ENCODE data around the gene CACNA1F.

The CACNA1F gene
- long read RNA-seq = 0 reads

DNA sequence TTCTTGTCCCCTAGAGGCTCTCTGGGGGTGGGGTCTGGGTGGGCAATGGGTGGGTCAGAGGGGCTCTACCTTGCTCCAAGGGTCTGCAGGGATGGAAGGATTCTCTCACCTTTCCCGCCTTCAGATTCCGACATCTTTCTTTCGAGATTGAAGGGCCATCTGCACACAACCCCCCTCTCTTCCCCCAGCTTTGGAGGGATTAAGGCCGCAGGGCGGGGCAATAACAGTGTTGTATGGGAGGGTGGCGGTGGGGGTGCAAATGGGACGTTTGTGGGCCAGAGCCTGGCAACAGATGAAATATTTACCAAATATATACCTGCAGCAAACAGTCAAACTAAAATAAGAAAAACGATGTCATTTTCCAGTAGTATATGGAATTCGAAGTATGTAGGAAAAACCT, at the start of gene CACNA1F:
CACNA1F (minus strand) TSS at position 165 of the 400 bp plus-strand sequence; CDS start at position 134, 31 bp downstream.
- no peak for DNase-seq (ENCODE audit: low read depth in 1 of 2, low spot score in 1 of 2)

GRCh38 chrX:49282647-49283011, 49.5 kb upstream of the CACNA1F start:
- no peak overlapping the region for H3K4me3 ChIP-seq (replicated peaks; ENCODE audit: insufficient read depth, low read length)
- no peaks in the 10 kb centered on the region for H3K27me3 ChIP-seq (ENCODE audit: insufficient read depth, poor library complexity, severe bottlenecking)
- DNase-seq (ENCODE audit: low read depth in 1 of 2, low spot score in 1 of 2) = no peak
- no peak overlapping the region for H3K27ac ChIP-seq (replicated peaks)
- TF ChIP-seq SPI1 (IDR thresholded peaks at IDR 0.05; ENCODE audit: borderline replicate concordance, low read depth) (no peak), GABPA (IDR thresholded peaks at IDR 0.05; ENCODE audit: low read depth) (no peak), POLR2AphosphoS5 (IDR thresholded peaks at IDR 0.05; ENCODE audit: low read depth) (no peak)
- TF ChIP-seq, protein P1, sequence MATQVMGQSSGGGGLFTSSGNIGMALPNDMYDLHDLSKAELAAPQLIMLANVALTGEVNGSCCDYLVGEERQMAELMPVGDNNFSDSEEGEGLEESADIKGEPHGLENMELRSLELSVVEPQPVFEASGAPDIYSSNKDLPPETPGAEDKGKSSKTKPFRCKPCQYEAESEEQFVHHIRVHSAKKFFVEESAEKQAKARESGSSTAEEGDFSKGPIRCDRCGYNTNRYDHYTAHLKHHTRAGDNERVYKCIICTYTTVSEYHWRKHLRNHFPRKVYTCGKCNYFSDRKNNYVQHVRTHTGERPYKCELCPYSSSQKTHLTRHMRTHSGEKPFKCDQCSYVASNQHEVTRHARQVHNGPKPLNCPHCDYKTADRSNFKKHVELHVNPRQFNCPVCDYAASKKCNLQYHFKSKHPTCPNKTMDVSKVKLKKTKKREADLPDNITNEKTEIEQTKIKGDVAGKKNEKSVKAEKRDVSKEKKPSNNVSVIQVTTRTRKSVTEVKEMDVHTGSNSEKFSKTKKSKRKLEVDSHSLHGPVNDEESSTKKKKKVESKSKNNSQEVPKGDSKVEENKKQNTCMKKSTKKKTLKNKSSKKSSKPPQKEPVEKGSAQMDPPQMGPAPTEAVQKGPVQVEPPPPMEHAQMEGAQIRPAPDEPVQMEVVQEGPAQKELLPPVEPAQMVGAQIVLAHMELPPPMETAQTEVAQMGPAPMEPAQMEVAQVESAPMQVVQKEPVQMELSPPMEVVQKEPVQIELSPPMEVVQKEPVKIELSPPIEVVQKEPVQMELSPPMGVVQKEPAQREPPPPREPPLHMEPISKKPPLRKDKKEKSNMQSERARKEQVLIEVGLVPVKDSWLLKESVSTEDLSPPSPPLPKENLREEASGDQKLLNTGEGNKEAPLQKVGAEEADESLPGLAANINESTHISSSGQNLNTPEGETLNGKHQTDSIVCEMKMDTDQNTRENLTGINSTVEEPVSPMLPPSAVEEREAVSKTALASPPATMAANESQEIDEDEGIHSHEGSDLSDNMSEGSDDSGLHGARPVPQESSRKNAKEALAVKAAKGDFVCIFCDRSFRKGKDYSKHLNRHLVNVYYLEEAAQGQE (IDR thresholded peaks at IDR 0.05; ENCODE audit: insufficient replicate concordance, low read depth) = no peak
- TF ChIP-seq, protein P2, sequence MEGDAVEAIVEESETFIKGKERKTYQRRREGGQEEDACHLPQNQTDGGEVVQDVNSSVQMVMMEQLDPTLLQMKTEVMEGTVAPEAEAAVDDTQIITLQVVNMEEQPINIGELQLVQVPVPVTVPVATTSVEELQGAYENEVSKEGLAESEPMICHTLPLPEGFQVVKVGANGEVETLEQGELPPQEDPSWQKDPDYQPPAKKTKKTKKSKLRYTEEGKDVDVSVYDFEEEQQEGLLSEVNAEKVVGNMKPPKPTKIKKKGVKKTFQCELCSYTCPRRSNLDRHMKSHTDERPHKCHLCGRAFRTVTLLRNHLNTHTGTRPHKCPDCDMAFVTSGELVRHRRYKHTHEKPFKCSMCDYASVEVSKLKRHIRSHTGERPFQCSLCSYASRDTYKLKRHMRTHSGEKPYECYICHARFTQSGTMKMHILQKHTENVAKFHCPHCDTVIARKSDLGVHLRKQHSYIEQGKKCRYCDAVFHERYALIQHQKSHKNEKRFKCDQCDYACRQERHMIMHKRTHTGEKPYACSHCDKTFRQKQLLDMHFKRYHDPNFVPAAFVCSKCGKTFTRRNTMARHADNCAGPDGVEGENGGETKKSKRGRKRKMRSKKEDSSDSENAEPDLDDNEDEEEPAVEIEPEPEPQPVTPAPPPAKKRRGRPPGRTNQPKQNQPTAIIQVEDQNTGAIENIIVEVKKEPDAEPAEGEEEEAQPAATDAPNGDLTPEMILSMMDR (IDR thresholded peaks at IDR 0.05; ENCODE audit: insufficient read depth, low read length) = no peak

More for the DNA sequence above, at the start of gene CACNA1F:
- TF ChIP-seq SPI1 (IDR thresholded peaks at IDR 0.05; ENCODE audit: borderline replicate concordance, low read depth) = no peak
- TF ChIP-seq GABPA (IDR thresholded peaks at IDR 0.05; ENCODE audit: low read depth) = no peak
- TF ChIP-seq, protein P2 (IDR thresholded peaks at IDR 0.05; ENCODE audit: insufficient read depth, low read length) = no peak
- TF ChIP-seq, protein P1 (IDR thresholded peaks at IDR 0.05; ENCODE audit: insufficient replicate concordance, low read depth) = no peak
- TF ChIP-seq POLR2AphosphoS5 (IDR thresholded peaks at IDR 0.05; ENCODE audit: low read depth) = no peak
- no peak within 1 kb of the TSS for H3K4me3 ChIP-seq (replicated peaks; ENCODE audit: insufficient read depth, low read length)
- no peaks in the 10 kb centered on the region for H3K27me3 ChIP-seq (ENCODE audit: insufficient read depth, poor library complexity, severe bottlenecking)
- no peak within 1 kb of the TSS for H3K27ac ChIP-seq (replicated peaks)

DNA sequence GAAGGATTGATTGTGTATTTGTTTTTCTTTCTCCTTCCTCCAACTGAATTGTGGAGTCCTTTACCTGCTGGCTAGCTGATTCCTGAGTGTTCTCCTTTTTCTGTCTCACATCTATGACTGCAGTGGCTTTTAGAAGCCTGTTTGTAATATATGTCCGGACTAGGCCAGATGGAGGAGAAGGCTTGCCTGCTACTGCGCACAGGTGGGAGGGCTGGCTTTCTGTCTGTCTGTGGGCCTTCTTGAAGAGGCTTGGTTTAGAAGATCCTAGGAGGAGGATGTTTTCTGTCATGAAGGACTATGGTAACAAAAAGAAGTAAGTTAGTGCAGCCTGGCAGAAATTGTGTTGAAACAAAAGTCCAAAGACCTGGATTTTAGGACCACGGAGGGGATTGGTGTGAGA, 44.9 kb upstream of the CACNA1F start:
- Histone ChIP-seq H3K27ac (replicated peaks) (no peak overlapping the region), H3K4me3 (replicated peaks; ENCODE audit: insufficient read depth, low read length) (no peak overlapping the region), H3K27me3 (ENCODE audit: insufficient read depth, poor library complexity, severe bottlenecking) (no peaks in the 10 kb centered on the region)
- no peak for DNase-seq (ENCODE audit: low read depth in 1 of 2, low spot score in 1 of 2)
- TF ChIP-seq, protein P2 (IDR thresholded peaks at IDR 0.05; ENCODE audit: insufficient read depth, low read length) = no peak

DNA sequence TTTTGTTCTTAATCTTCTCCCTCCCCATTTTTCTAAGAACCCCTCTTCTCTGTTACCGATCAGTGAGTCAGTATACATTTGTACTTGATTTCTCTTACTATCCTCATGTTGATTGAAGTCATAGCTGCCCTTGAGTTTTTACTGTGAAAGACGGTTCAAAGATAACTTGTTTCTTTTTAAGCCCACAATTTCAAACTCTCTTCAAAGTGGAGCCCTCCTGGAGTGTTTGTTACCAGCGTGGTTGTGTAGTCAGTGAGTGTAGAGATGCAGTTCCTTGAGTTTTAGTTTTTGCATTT, 44.3 kb upstream of the CACNA1F start:
- TF ChIP-seq GABPA (IDR thresholded peaks at IDR 0.05; ENCODE audit: low read depth) = no peak
- TF ChIP-seq, protein P1 (IDR thresholded peaks at IDR 0.05; ENCODE audit: insufficient replicate concordance, low read depth) = no peak
- TF ChIP-seq, protein P2 (IDR thresholded peaks at IDR 0.05; ENCODE audit: insufficient read depth, low read length) = no peak
- no peak for TF ChIP-seq SPI1 (IDR thresholded peaks at IDR 0.05; ENCODE audit: borderline replicate concordance, low read depth)
- TF ChIP-seq POLR2AphosphoS5 (IDR thresholded peaks at IDR 0.05; ENCODE audit: low read depth) = no peak
- no peak for DNase-seq (ENCODE audit: low read depth in 1 of 2, low spot score in 1 of 2)
- Histone ChIP-seq H3K27ac (replicated peaks) (no peak overlapping the region), H3K27me3 (ENCODE audit: insufficient read depth, poor library complexity, severe bottlenecking) (no peaks in the 10 kb centered on the region), H3K4me3 (replicated peaks; ENCODE audit: insufficient read depth, low read length) (no peak overlapping the region)

Measured in HL-60 (cell line).